ENCODE data around the gene OR10A2.
"Not testable (repeated sequence)": the region's sequence is repeated elsewhere in the genome, so short reads cannot be mapped to it uniquely, and the experiment has no call there.

OR10A2 gene, protein sequence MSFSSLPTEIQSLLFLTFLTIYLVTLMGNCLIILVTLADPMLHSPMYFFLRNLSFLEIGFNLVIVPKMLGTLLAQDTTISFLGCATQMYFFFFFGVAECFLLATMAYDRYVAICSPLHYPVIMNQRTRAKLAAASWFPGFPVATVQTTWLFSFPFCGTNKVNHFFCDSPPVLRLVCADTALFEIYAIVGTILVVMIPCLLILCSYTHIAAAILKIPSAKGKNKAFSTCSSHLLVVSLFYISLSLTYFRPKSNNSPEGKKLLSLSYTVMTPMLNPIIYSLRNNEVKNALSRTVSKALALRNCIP

DNA sequence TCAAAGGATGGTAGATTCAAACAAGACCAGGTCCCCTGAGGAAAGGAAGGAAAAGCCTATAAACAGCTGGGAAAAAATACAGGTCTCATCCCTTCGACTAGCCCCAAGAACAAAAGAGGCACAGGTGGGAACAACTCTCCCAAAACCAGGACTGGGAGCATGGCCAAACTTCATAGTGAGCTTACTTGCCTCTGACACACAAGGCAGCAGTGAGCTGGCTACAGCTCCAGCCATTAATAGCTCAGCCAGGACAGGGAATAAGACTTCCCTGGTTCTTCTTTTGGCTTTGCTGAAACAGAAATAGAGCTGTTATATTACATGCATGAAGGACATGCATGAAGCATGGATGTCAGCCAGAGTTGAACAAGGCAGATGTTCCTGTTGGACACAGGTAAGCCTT, at the start of gene OR10A2:
OR10A2 (plus strand) TSS at position 97 of the 400 bp plus-strand sequence. CDS start 6,698 bp downstream, outside the sequence.
- DNase-seq: no peak

- no peak for DNase-seq
These were observed 49.2 kb upstream of the OR10A2 start for GRCh38 chr11:6813656-6814055.

DNA sequence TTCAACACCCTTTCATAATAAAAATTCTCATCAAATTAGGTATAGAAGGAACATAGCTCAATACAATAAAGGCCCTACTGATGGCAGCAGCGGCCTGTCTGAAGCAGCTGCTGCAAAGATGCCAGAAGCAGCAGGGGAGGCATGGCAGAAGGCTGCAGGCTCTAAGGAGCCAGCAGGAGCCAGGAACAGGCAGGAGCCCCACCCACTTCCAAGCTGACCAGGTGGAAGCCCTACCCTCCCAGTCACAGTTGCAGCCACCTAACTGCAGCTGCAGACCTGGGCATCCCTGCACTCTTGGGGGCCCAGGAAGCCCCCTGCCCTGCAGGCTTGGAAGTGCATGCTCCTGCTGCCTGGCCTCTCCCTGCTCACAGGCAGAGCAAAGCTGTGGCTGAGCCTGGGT, 45.2 kb upstream of the OR10A2 start:
- no peak for DNase-seq

GRCh38 chr11:6818967-6819366, 43.9 kb upstream of the OR10A2 start:
- DNase-seq: no peak

DNA sequence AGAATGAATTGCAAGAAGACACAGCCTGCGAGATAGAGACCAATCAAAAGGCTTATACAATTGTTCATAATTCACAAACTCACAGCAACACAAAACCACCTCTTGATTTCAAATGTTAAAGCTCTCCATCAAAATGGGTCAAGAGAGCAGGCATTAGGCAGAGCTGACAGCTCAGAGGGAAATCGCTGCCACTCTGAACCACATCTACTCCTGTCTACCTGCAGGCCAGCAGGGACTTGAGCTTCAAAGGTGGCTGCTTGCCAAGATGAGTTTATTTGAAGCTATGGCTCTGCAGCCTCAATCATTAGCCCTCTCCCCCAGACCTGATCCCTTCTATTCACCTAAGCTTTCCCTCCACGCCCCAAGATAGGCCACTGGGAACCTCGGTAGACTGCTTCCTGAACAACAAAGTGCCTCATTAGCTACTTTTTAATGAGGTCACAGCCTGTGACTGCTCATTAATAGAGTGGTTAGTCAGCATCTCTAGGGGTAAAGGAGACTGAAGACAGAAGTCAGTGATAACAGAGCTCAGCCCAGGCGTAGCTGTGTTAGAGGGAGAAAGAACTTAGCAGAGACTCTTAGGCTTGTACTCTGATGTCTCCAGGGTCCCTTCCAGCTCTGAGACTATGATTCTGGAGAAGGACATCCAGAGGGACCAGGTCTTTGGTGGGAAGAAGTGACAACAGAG, 38.6 kb upstream of the OR10A2 start:
- no peak for DNase-seq

- peak; percentile 16 for DNase-seq
These were observed 37.6 kb upstream of the OR10A2 start for GRCh38 chr11:6825231-6825744.

DNA sequence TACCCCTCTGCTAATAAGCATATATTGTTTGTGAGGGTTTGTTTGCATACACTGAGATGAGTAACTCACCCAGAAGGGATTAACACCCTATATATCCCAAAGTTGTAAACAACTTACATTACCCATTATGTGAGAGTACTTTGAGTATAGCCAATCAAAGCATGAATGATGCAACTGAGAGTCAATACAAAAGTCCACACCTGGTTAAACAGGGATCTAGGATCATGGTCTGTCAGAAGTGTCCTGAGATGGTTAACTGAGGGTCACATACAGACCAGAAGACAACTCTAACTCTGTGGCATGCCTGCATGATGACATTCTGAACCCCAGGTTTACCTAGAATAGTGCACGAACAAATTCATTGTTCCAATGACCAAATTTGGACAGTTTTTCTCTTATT, 34.8 kb upstream of the OR10A2 start:
- DNase-seq: no peak

GRCh38 chr11:6833356-6833755, 29.5 kb upstream of the OR10A2 start:
- no peak for DNase-seq

GRCh38 chr11:6834021-6834420, 28.8 kb upstream of the OR10A2 start:
- DNase-seq: no peak

DNA sequence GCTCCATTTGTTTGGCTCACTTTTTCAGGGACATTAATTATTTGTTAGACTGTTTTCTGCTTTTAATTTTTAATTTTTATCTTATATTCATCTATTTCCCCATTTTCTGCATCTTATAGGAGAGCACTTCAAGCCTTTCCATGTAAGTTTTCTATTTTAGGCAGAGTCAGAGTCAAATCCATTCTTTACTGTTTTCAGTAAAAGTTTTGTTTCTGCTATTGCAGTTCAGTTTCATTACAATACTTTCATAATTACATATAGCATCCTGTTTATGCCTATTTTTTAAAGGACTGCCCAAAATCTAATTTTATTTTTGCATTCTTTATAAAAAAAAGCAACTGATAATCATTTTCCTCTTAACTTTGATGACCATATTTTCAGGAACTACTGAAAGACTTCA, 21.2 kb upstream of the OR10A2 start:
- DNase-seq: no peak

DNA sequence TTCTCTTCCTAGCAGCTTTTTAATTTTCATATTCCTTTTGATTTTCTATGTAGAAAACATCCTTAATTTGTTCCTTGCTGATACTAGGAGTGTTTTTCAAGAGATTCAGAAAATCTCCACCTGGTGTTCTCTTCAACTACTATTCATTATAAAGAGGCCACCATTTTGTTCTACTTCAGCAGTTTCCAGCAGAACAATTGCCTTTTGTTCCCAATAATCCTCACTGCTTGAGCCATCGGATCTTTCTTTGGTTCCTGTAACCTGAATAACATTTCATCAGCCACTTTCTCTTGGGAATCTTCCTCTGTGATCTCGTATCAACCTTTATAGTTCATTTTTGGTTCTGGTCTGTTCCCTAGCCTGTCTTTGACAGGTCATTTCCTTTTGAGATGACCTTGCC, 19.2 kb upstream of the OR10A2 start:
- DNase-seq: no peak

- DNase-seq: no peak
These were observed 18.5 kb upstream of the OR10A2 start for GRCh38 chr11:6844356-6844755.

- no peak for DNase-seq
These were observed 17.5 kb upstream of the OR10A2 start, which contains the start of gene OR10A5 for GRCh38 chr11:6845383-6845782. Gene OR10A5, plus strand, starts transcription at chr11:6845683. Its CDS starts 0 bp downstream, at chr11:6845683.

GRCh38 chr11:6850526-6850925, 12.3 kb upstream of the OR10A2 start:
- DNase-seq: no peak

- not testable (repeated sequence) for DNase-seq
These were observed 8.1 kb upstream of the OR10A2 start for GRCh38 chr11:6854801-6855200.

DNA sequence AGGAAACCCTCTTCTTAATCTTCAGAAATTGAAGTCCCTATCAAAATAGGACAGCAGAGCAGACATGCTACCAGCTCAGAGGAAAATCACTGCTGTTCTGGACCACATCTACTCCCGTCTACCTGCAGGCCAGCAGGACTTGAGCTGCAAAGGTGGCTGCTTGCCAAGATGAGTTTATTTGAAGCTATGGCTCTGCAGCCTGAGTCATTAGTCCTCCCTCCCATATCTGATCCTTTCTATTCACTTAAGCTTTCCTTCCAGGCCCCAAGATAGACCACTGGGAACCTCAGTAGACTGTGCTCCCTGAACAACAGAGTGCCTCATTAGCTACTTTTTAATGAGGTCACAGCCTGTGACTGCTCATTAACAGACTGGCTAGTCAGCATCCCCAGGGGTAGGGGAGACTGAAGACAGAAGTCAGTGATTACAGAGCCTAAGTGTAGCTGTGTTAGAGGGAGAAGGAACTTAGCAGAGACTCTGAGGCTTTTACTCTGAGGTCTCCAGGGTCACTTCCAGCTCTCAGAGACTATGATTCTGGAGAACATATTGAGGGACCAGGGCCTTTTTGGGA, 6.8 kb upstream of the OR10A2 start:
- no peak for DNase-seq

DNA sequence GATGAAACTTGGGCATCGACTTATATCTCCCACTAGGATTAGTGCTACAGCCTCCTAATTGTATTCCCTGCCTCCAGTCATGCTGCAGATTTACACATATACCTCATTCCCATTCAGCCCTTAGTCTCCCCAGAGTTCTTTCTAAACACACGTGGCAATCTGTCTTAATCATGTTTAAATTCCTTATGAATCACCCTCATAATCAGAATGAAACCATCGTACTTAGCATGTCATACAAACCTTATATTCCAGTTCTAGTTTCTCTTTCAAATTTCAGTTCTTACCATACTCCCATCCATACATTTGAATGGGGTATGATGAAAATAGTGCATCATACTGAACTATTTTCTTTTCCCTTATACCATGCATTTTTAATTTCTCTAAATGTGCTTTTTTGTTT, 6.0 kb upstream of the OR10A2 start:
- DNase-seq: no peak

GRCh38 chr11:6864438-6864837, 1.6 kb downstream of the OR10A2 start:
- DNase-seq: no peak

DNA sequence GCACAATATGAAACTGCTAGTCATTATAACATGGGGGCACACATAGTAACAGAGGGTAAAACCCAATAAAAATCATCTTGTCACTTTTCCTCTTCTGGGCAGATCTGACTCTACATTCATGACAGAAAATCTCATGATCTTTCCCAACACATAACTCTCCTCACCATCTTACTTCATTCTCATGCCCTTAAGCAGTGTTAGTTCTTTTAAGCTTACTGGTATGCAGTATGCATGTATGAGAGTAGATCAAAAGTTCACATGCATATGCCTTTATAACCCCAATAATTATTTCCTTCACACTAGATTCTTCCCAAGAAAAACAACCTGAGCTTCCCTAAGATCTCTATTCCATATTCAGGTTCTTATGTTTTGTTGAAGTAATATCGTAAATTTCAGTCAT, 8.4 kb downstream of the OR10A2 start:
- DNase-seq: no peak

DNA sequence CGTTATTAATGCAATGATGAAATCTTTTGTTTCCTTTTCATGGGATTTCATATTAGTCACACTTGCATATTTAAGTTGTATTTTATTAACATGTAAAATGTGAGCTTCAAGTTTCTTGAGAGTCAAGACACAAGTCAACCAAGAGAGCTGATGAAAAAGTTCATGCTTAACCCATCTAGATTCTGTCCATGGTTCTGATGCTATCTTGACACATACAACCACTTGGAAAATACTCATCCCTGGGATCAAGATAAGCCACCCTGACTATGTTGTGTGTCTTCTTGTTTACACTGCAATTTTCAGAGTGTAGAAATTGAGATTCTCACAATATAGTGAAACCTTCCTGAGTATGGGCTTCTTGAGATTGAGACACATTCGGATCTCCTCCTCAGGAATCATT, 12.9 kb downstream of the OR10A2 start:
- DNase-seq: no peak

DNA sequence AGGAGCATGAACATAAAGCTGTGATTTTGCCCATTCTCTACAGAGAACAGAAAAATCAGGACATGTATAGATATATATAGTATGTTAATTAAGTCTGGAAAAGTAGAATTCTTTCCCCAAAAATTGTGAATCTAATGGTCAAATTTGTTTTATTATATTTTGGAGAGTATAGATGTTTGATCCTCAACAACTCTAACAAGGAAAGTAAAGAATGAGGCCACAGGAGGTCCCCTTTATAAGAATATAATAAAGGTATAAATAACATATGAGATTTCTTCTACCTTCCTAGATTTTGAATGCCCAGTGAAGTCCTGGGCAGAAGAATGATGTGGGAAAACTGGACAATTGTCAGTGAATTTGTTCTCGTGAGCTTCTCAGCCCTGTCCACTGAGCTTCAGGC, 13.5 kb downstream of the OR10A2 start, which contains the start of gene OR10A4:
OR10A4 (plus strand) TSS at position 301 of the 400 bp plus-strand sequence; CDS start at position 324, 23 bp downstream.
- DNase-seq: no peak

- no peak for DNase-seq
These were observed 14.1 kb downstream of the OR10A2 start for GRCh38 chr11:6876914-6877313.

DNA sequence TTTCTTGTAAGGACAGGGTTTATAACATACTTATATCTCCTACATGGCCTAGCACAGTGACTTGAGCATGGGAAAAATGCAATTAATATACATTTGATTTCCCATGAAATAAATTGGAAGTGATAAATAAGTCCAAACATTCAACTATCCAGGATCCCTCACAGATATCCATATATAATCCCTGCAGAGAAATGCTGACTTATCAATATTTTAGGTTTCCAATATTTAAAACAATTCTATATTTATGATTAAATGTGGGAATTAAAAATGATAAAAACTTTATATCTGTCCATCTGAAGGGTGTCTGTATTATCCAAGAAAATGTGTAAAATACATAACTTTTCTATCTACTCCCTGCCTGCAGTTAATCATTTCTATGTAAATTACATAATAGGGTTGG, 19.9 kb downstream of the OR10A2 start:
- DNase-seq: no peak

- not testable (repeated sequence) for DNase-seq
These were observed 24.9 kb downstream of the OR10A2 start for GRCh38 chr11:6887711-6888110.
